WERI-Rb-1 (cell line): Measurements from ENCODE around the gene ALDH16A1.

ENCODE experiments used
- DNase-seq: peaks from one replicate; pipeline ENCODE4 v3.0.0-alpha.2; 2020
- H3K27ac ChIP-seq: fragments of 250-450 bp; sonication (Bioruptor Pico); 2 replicates; pipeline ENCODE4 v1.5.1; 2020; ENCODE audit warnings: mild to moderate bottlenecking, moderate library complexity
- H3K27me3 ChIP-seq: fragments of 250-450 bp; sonication (Bioruptor Pico); 2 replicates; pipeline ENCODE4 v1.5.1; 2021; ENCODE audit warnings: mild to moderate bottlenecking, low read depth, moderate library complexity; ENCODE audit not compliant: insufficient read depth, severe bottlenecking
- H3K36me3 ChIP-seq: fragments of 250-450 bp; sonication (Bioruptor Pico); 2 replicates; pipeline ENCODE4 v1.5.1; 2020; ENCODE audit warnings: mild to moderate bottlenecking, moderate library complexity
- H3K4me3 ChIP-seq: 2 replicates; pipeline ENCODE4 v1.5.1; 2011; ENCODE audit warnings: low read depth, mild to moderate bottlenecking, control low read depth, low read length
- H3K9me3 ChIP-seq: fragments of 250-450 bp; sonication (Bioruptor Pico); 2 replicates; pipeline ENCODE4 v1.5.1; 2021; ENCODE audit warnings: mild to moderate bottlenecking, moderate library complexity; ENCODE audit not compliant: severe bottlenecking
- TF ChIP-seq, protein P1 (sequence below): IDR thresholded peaks from 2 replicates; pipeline ENCODE4 v1.5.1; 2011; ENCODE audit warnings: low read depth, mild to moderate bottlenecking, control low read depth, inconsistent platforms, low read length

ALDH16A1 gene

DNA sequence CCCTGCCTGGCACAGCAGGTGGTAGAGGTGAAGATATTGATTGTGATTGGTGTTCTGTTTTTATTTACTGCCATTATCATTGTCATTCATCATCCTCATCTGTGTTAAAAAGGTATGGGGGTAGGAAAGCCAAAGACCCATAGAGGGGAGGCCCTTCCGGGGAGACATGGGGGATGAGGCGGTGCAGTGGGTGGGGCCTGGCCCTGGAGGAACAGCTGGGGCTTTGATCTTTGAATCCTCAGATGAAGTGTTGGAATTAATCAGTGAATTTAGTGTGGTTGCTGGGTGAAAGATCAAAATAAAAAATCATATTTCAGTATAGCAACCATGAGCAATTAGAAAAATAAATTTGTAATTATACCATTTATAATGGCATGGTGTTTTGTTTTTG is 37.2 kb upstream of the ALDH16A1 start:
- TF ChIP-seq, protein P1, sequence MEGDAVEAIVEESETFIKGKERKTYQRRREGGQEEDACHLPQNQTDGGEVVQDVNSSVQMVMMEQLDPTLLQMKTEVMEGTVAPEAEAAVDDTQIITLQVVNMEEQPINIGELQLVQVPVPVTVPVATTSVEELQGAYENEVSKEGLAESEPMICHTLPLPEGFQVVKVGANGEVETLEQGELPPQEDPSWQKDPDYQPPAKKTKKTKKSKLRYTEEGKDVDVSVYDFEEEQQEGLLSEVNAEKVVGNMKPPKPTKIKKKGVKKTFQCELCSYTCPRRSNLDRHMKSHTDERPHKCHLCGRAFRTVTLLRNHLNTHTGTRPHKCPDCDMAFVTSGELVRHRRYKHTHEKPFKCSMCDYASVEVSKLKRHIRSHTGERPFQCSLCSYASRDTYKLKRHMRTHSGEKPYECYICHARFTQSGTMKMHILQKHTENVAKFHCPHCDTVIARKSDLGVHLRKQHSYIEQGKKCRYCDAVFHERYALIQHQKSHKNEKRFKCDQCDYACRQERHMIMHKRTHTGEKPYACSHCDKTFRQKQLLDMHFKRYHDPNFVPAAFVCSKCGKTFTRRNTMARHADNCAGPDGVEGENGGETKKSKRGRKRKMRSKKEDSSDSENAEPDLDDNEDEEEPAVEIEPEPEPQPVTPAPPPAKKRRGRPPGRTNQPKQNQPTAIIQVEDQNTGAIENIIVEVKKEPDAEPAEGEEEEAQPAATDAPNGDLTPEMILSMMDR = no peak
- Histone ChIP-seq H3K9me3 (no peaks in the 10 kb centered on the region), H3K4me3 (no peak overlapping the region), H3K27me3 (no peaks in the 10 kb centered on the region), H3K36me3 (no peaks in the 10 kb centered on the region), H3K27ac (no peak overlapping the region; the same call in 1 of the 2 replicates)
- DNase-seq = no peak

DNA sequence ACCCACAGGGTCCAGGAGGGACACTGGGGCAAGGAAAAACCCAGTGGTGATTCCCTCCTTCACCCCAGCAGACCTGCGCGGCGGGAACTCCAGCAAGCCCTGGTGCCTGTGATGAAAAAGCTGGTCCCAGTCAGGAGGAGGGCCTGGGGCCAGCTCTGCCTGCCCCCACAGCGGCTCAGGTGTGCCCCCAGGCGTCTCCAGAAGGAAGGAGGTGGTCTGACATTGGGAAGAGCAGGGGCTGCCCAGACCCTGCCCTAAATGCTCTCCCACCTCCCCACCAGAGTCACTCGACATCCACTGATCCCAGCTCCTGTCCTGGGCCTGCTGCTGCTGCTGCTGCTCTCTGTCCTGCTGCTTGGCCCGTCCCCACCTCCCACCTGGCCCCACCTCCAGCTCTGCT is 35.9 kb upstream of the ALDH16A1 start:
- Histone ChIP-seq H3K27ac (peak overlapping the region; percentile 73), H3K4me3 (no peak overlapping the region), H3K27me3 (no peaks in the 10 kb centered on the region), H3K9me3 (no peaks in the 10 kb centered on the region), H3K36me3 (no peaks in the 10 kb centered on the region)
- TF ChIP-seq, protein P1 = no peak
- peak; percentile 74 for DNase-seq

DNA sequence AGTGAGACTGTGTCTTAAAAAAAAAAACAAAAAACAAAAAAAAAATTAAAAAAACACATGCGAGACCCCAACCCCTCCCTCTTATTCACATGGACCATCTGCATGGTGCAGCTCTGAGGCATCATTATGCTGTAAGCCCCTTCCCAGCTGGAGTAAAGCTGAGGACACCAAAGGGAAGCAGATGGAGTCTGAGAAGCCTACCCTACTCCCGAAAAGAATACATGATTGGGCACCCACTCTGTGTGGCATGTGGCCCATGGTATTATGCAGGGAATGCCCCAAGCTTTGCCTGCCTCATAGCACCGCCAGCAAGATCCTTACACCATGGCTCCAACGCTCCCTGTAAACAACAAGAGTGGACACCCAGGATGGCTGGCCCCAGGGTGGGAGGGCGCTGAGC is 34.5 kb upstream of the ALDH16A1 start:
- TF ChIP-seq, protein P1 = no peak
- DNase-seq = no peak
- peak overlapping the region; percentile 73 for H3K27ac ChIP-seq
- no peak overlapping the region for H3K4me3 ChIP-seq
- no peaks in the 10 kb centered on the region for H3K36me3 ChIP-seq
- H3K9me3 ChIP-seq = no peaks in the 10 kb centered on the region
- no peaks in the 10 kb centered on the region for H3K27me3 ChIP-seq

DNA sequence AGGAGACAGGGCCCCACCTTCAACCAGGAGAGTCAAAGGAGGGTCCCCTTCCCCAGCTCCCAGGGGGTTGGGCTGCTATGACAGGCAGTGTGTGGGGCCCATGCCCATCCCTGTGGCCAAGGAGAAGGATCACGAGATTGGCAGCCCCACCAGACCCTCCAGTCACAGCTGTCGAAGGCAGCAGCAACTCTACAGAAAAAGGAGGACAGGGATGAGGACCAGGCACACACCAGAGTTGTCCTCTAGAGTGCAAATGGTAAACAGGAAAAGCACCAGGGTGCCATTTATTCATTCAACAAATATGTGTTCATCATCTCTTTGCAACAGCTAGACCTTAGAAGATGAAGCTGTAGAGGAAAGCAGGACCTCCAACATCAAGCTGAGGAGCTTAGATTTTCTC is 33.9 kb upstream of the ALDH16A1 start:
- Histone ChIP-seq H3K9me3 (no peaks in the 10 kb centered on the region), H3K36me3 (no peaks in the 10 kb centered on the region), H3K27me3 (no peaks in the 10 kb centered on the region), H3K27ac (peak overlapping the region; percentile 73), H3K4me3 (no peak overlapping the region)
- TF ChIP-seq, protein P1 = no peak
- DNase-seq = no peak

DNA sequence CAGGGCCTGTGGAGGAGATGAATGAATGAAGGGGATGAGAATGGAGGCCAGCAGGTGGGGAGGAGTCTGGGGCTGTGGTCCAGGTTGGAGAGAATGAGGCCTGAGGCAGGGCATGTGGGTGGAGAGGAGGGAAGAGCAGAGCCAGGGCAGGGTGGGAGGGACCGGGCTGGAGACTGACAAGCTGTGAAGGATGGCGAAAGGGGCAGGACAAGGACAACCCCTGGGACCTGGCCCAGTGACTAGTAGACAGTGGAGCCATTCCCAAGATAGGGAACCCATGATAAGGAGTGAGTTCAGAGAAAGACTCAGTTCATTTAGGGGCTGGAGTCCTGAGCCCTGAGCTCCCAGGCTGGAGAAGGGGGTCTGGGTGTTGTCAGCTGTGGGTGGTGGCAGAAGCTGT is 32.8 kb upstream of the ALDH16A1 start:
- no peaks in the 10 kb centered on the region for H3K9me3 ChIP-seq
- no peak overlapping the region for H3K4me3 ChIP-seq
- DNase-seq = no peak
- H3K36me3 ChIP-seq = no peaks in the 10 kb centered on the region
- H3K27me3 ChIP-seq = no peaks in the 10 kb centered on the region
- H3K27ac ChIP-seq = no peak overlapping the region
- TF ChIP-seq, protein P1 = no peak
